SK-N-SH (cell line): ENCODE data around the gene HIF1A. TPM values are rescaled to one million over a fixed set of nuclear protein-coding genes. Genes with fewer than 3 reads are reported as not detected.

Experiments used
- CTCF ChIA-PET: fragments of 300-600, 350-600 bp; formaldehyde crosslinking; extraction: SDS; loops from one replicate; lab custom pipeline; 2021; lab: Yijun Ruan, JAX
- POLR2A ChIA-PET: fragments of 350-600 bp; sonication (Branson Sonifier 250); formaldehyde crosslinking; extraction: SDS; loops from one replicate; lab custom pipeline; 2020; ENCODE audit warnings: antibody characterized with exemption, inconsistent platforms; lab: Yijun Ruan, JAX
- DNase-seq: peaks from one replicate; pipeline ENCODE4 v3.0.0; 2012
- H2AFZ ChIP-seq: fragments of 200-600 bp; sonication (generic); 2 replicates; pipeline ENCODE4 v1.8.1; 2016; ENCODE audit warnings: antibody characterized with exemption, mild to moderate bottlenecking, low read depth
- H3F3A ChIP-seq: fragments of 200-600 bp; sonication (generic); replicated peaks from 2 replicates; pipeline ENCODE3; 2016; ENCODE audit warnings: antibody characterized with exemption, mild to moderate bottlenecking; ENCODE audit not compliant: insufficient read depth
- H3K27ac ChIP-seq, 2 experiments: fragments of 200-500 bp in 1 of 2; fragments of 200-600 bp in 1 of 2; sonication (Bioruptor generic) in 1 of 2; sonication (generic), shearing (Covaris generic) in 1 of 2; 2 replicates each; pipeline versions ENCODE4 v1.5.1 to v1.6.1; 2014 to 2016; ENCODE audit warnings: low read depth in 2 of 2, inconsistent platforms in 1 of 2, low read length in 1 of 2, mild to moderate bottlenecking in 1 of 2, mixed read lengths in 1 of 2
- H3K27me3 ChIP-seq: fragments of 200-600 bp; sonication (generic), shearing (Covaris generic); 2 replicates; pipeline ENCODE4 v1.6.1; 2016; ENCODE audit warnings: mixed run types; ENCODE audit not compliant: insufficient read depth
- H3K36me3 ChIP-seq, 2 experiments: fragments of 200-500 bp in 1 of 2; fragments of 200-600 bp in 1 of 2; sonication (Bioruptor generic) in 1 of 2; sonication (generic) in 1 of 2; replicated peaks in 1 of 2; 2 replicates each; pipeline versions ENCODE3 to v1.5.1; 2014 to 2016; ENCODE audit warnings: low read length in 1 of 2, mild to moderate bottlenecking in 1 of 2; ENCODE audit not compliant: insufficient read depth in 2 of 2, control insufficient read depth in 1 of 2
- H3K4me1 ChIP-seq, 2 experiments: fragments of 200-500 bp in 1 of 2; fragments of 200-600 bp in 1 of 2; sonication (Bioruptor generic) in 1 of 2; sonication (generic), shearing (Covaris generic) in 1 of 2; 2 replicates each; pipeline versions ENCODE4 v1.5.1 to v1.6.1; 2014 to 2016; ENCODE audit warnings: low read depth in 1 of 2, low read length in 1 of 2, mixed run types in 1 of 2; ENCODE audit not compliant: insufficient read depth in 2 of 2, control insufficient read depth in 1 of 2
- H3K4me2 ChIP-seq: fragments of 200-600 bp; sonication (generic), shearing (Covaris generic); 2 replicates; pipeline ENCODE4 v1.6.1; 2017; ENCODE audit warnings: mixed run types
- H3K4me3 ChIP-seq, 2 experiments: fragments of 200-500 bp in 1 of 2; fragments of 200-600 bp in 1 of 2; sonication (Bioruptor generic) in 1 of 2; sonication (generic), shearing (Covaris generic) in 1 of 2; 2 replicates each; pipeline versions ENCODE4 v1.5.1 to v1.8.1; 2014 to 2016; ENCODE audit warnings: low read depth in 2 of 2, inconsistent platforms in 1 of 2, low read length in 1 of 2, mild to moderate bottlenecking in 1 of 2, mixed read lengths in 1 of 2, moderate library complexity in 1 of 2
- H3K79me2 ChIP-seq: fragments of 200-600 bp; sonication (generic); 2 replicates; pipeline ENCODE4 v1.8.1; 2017; ENCODE audit warnings: mild to moderate bottlenecking; ENCODE audit not compliant: insufficient read depth
- H3K9ac ChIP-seq: fragments of 200-600 bp; sonication (generic); 2 replicates; pipeline ENCODE4 v1.6.1; 2017; ENCODE audit warnings: mixed run types
- H3K9me2 ChIP-seq: fragments of 200-600 bp; sonication (generic); 2 replicates; pipeline ENCODE4 v1.6.1; 2017; ENCODE audit warnings: mixed run types
- H3K9me3 ChIP-seq: fragments of 200-600 bp; sonication (generic); 2 replicates; pipeline ENCODE4 v1.6.1; 2017; ENCODE audit warnings: mixed run types, mild to moderate bottlenecking, moderate library complexity
- H4K20me1 ChIP-seq: fragments of 200-600 bp; sonication (generic); 2 replicates; pipeline ENCODE4 v1.6.1; 2017; ENCODE audit warnings: mild to moderate bottlenecking, mixed run types; ENCODE audit not compliant: insufficient read depth
- CTCF ChIP-seq: fragments of 200-600 bp; sonication (generic); IDR thresholded peaks from 2 replicates; pipeline ENCODE4 v1.6.1; 2017; ENCODE audit warnings: antibody characterized with exemption, mild to moderate bottlenecking, moderate library complexity
- EP300 ChIP-seq, 2 experiments: IDR thresholded peaks; 2 replicates each; pipeline versions ENCODE4 v1.4.0 to v1.6.1; 2012; ENCODE audit warnings: borderline replicate concordance in 1 of 2, low read depth in 1 of 2, low read length in 1 of 2
- EZH2phosphoT487 ChIP-seq: fragments of 200-600 bp; sonication (generic); IDR thresholded peaks from 2 replicates; pipeline ENCODE4 v1.6.1; 2017; ENCODE audit warnings: low read depth, mixed run types, mild to moderate bottlenecking, antibody characterized with exemption, moderate library complexity, borderline replicate concordance
- FOSL2 ChIP-seq: IDR thresholded peaks from 2 replicates; pipeline ENCODE4 v1.4.0; 2012; ENCODE audit warnings: low read depth, mild to moderate bottlenecking, moderate library complexity, borderline replicate concordance
- FOXM1 ChIP-seq: IDR thresholded peaks from 2 replicates; pipeline ENCODE4 v1.4.0; 2012; ENCODE audit warnings: low read depth, mild to moderate bottlenecking
- POLR2AphosphoS5 ChIP-seq: IDR thresholded peaks from 2 replicates; pipeline ENCODE4 v1.6.1; 2012; ENCODE audit warnings: low read depth, low read length
- RAD21 ChIP-seq: IDR thresholded peaks from 2 replicates; pipeline ENCODE4 v1.6.1; 2012; ENCODE audit warnings: mild to moderate bottlenecking, low read length
- SIN3A ChIP-seq: IDR thresholded peaks from 2 replicates; pipeline ENCODE4 v1.6.1; 2012; ENCODE audit warnings: low read depth, mild to moderate bottlenecking, low read length, moderate library complexity, borderline replicate concordance
- TAF1 ChIP-seq: IDR thresholded peaks from 2 replicates; pipeline ENCODE4 v1.6.1; 2012; ENCODE audit warnings: low read depth, mild to moderate bottlenecking, low read length, moderate library complexity, borderline replicate concordance
- TEAD4 ChIP-seq: IDR thresholded peaks from 2 replicates; pipeline ENCODE4 v1.4.0; 2012; ENCODE audit warnings: mild to moderate bottlenecking, borderline replicate concordance; ENCODE audit not compliant: insufficient read depth
- USF2 ChIP-seq: fragments of 150-350 bp; IDR thresholded peaks from 2 replicates; pipeline ENCODE4 v1.6.1; 2017; ENCODE audit warnings: antibody characterized with exemption, low read length, low read depth, borderline replicate concordance
- YY1 ChIP-seq: IDR thresholded peaks from 2 replicates; pipeline ENCODE4 v1.4.0; 2012; ENCODE audit warnings: low read depth, mild to moderate bottlenecking
- WGBS: methylation state at CpG from one replicate; pipeline ENCODE4 v1.1.6; 2017; ENCODE audit warnings: low lambda C conversion rate; 5-methylcytosine and 5-hydroxymethylcytosine counted together
- polyA plus RNA-seq, 3 experiments: library from polyadenylated mRNA; depleted of rRNA; stranded (reverse); fragments of >200 nt; gene quantifications; 2 replicates each; pipeline ENCODE4 v1.2.3, GENCODE V29; 2012

The HIF1A gene
- polyA plus RNA-seq, 1 of the 3 experiments (the other 2 are of a cell fraction), result 20.8 TPM

- ChIA-PET POLR2A (interaction anchor here (3.0 kb wide), 1 partner anchor 11 kb away, joined by 12 read pairs; the partner anchor contains the start of gene SNAPC1), CTCF (interaction anchor here (0.6 to 2.4 kb wide), 4 partner anchors 11 to 289 kb away, joined by 3 to 5 read pairs (median 3); partner anchors contain the start of gene SNAPC1)
- Histone ChIP-seq H3K9me3 (no peaks in the 10 kb centered on the region), H3K9me2 (no peaks in the 10 kb centered on the region), H3K4me1 (peaks cover 0 to 11% of the 10 kb centered on the region in 2 experiments; a peak in 1 of 4 replicates), H3K27me3 (no peaks in the 10 kb centered on the region), H3F3A (peaks cover 26% of the 10 kb centered on the region), H4K20me1 (no peaks in the 10 kb centered on the region), H2AFZ (no peak overlapping the region), H3K9ac (no peak overlapping the region; the same call in 1 of the 2 replicates), H3K27ac (no peak overlapping the region), H3K4me3 (peak overlapping the region in 1 of 2 experiments; percentile 19; a peak in 1 of 4 replicates), H3K79me2 (no peaks in the 10 kb centered on the region), H3K36me3 (peaks cover 36 to 57% of the 10 kb centered on the region in 2 experiments), H3K4me2 (no peak overlapping the region)
- DNase-seq, result peak; percentile 52
- 76% methylated on average over 32 of the region's 54 CpGs for WGBS
- TF ChIP-seq POLR2AphosphoS5 (0 out of 2 replicates have a peak, but pooled peaks have one; percentile 22), SIN3A (no peak), FOXM1 (no peak), YY1 (no peak)
Measured at GRCh38 chr14:61750708-61751474, 55.6 kb downstream of the HIF1A start.

- no peaks in the 10 kb centered on the region for H4K20me1 ChIP-seq
- ChIA-PET POLR2A (interaction anchor here (3.0 kb wide), 1 partner anchor 10 kb away, joined by 12 read pairs; the partner anchor contains the start of gene SNAPC1), CTCF (interaction anchor here (0.7 to 2.4 kb wide), 3 partner anchors 11 to 301 kb away, joined by 3 to 5 read pairs (median 3); partner anchors contain the start of gene SNAPC1)
- peaks cover 0 to 11% of the 10 kb centered on the region in 2 experiments; a peak in 1 of 4 replicates for H3K4me1 ChIP-seq
- no peak for DNase-seq
- H3K4me3 ChIP-seq, result no peak overlapping the region
- no peak overlapping the region; the same call in 1 of the 2 replicates for H3K9ac ChIP-seq
- no peak overlapping the region for H3K4me2 ChIP-seq
- H3K36me3 ChIP-seq, result peaks cover 31 to 55% of the 10 kb centered on the region in 2 experiments
- no peak overlapping the region for H2AFZ ChIP-seq
- no peaks in the 10 kb centered on the region for H3K27me3 ChIP-seq
- no peaks in the 10 kb centered on the region for H3K9me2 ChIP-seq
- no peak for TF ChIP-seq EZH2phosphoT487
- no peak for TF ChIP-seq TEAD4
- no peak for TF ChIP-seq FOSL2
- TF ChIP-seq USF2, result no peak
- TF ChIP-seq RAD21, result no peak
- TF ChIP-seq CTCF, result no peak
- no peak for TF ChIP-seq TAF1
- no peak for TF ChIP-seq EP300 (IDR thresholded peaks at IDR 0.05; ENCODE audit: borderline replicate concordance in 1 of 2, low read depth in 1 of 2, low read length in 1 of 2)
- H3K27ac ChIP-seq, result no peak overlapping the region
- 88% methylated on average over 8 of the region's 8 CpGs for WGBS
- H3F3A ChIP-seq, result peaks cover 28% of the 10 kb centered on the region
- no peaks in the 10 kb centered on the region for H3K9me3 ChIP-seq
- H3K79me2 ChIP-seq, result no peaks in the 10 kb centered on the region
Measured at GRCh38 chr14:61751475-61751989, 56.2 kb downstream of the HIF1A start.
